ENCODE results near the gene DGKZ. TPM values are rescaled to one million over a fixed set of nuclear protein-coding genes. Genes with fewer than 3 reads are reported as not detected.
A peak's percentile ranks its signal among the peaks of the same experiment; 100 is the strongest.

The DGKZ gene
- total and polyA plus RNA-seq, 8 donors: 34.6 to 65.1 (median 40.0) TPM

GRCh38 chr11:46345131-46345597 lies 2.1 kb upstream of the DGKZ start:
- Histone ChIP-seq H3K27me3 (no peaks in the 10 kb centered on the region), H3K9me3 (no peaks in the 10 kb centered on the region), H3K4me1 (peaks cover 21 to 92% of the 10 kb centered on the region in 2 donors), H3K4me3 (peak overlapping the region; percentile 26 to 88), H3K36me3 (no peaks in the 10 kb centered on the region), H3K27ac (peak overlapping the region; percentile 83 to 90)
- ATAC-seq (peak; percentile 18), DNase-seq (peak in 2 of 4 donors; percentile 77 to 91)
- intact Hi-C loops (cut with DNase I): no loop called here
- no peak for TF ChIP-seq CTCF (IDR thresholded peaks at IDR 0.05)

GRCh38 chr11:46345881-46346484 lies 1.3 kb upstream of the DGKZ start:
- no peak for TF ChIP-seq CTCF (IDR thresholded peaks at IDR 0.05)
- no peaks in the 10 kb centered on the region for H3K9me3 ChIP-seq
- H3K4me1 ChIP-seq: peaks cover 17 to 92% of the 10 kb centered on the region in 2 donors
- intact Hi-C loops (cut with DNase I): no loop called here
- H3K27me3 ChIP-seq: no peaks in the 10 kb centered on the region
- ATAC-seq (no peak), DNase-seq (no peak)
- H3K36me3 ChIP-seq: no peaks in the 10 kb centered on the region
- H3K27ac ChIP-seq: peak overlapping the region; percentile 83 to 90
- peak overlapping the region; percentile 26 to 88 for H3K4me3 ChIP-seq

GRCh38 chr11:46347637-46348311 lies 511 bp downstream of the DGKZ start:
- peak overlapping the region; percentile 80 to 88 for H3K4me3 ChIP-seq
- no peak for TF ChIP-seq CTCF (IDR thresholded peaks at IDR 0.05)
- no peaks in the 10 kb centered on the region for H3K9me3 ChIP-seq
- intact Hi-C loops (cut with DNase I): no loop called here
- peak overlapping the region in 1 of 2 donors; percentile 69 for H3K27ac ChIP-seq
- DNase-seq: peak in 1 of 4 donors; percentile 87
- ATAC-seq: no peak
- H3K4me1 ChIP-seq: peaks cover 17 to 93% of the 10 kb centered on the region in 2 donors
- no peaks in the 10 kb centered on the region for H3K36me3 ChIP-seq
- no peaks in the 10 kb centered on the region for H3K27me3 ChIP-seq

- Histone ChIP-seq H3K4me3 (peak overlapping the region in 1 of 2 donors; percentile 88), H3K27ac (peak overlapping the region in 1 of 2 donors; percentile 69), H3K36me3 (no peaks in the 10 kb centered on the region), H3K9me3 (no peaks in the 10 kb centered on the region), H3K4me1 (peaks cover 17 to 93% of the 10 kb centered on the region in 2 donors), H3K27me3 (no peaks in the 10 kb centered on the region)
- no peak for TF ChIP-seq CTCF (IDR thresholded peaks at IDR 0.05)
- DNase-seq: no peak
- intact Hi-C loops (cut with DNase I): no loop called here
- no peak for ATAC-seq
These were observed 1.5 kb downstream of the DGKZ start for GRCh38 chr11:46348566-46349401.

Data from left lung (tissue), 10 donors.